Hematopoietic multipotent progenitor cell treated with erythropoietin and hydrocortisone succinate and interleukin-3 and kit ligand, for 15 days (in vitro differentiated cells): ENCODE measurements around the gene KRTAP20-2.

ENCODE experiments used
- DNase-seq: peaks from one replicate; pipeline ENCODE4 v3.0.0-alpha.2; 2015; ENCODE audit warnings: low spot score

KRTAP20-2 gene

GRCh38 chr21:30674312-30674711 is 39.3 kb downstream of the KRTAP20-2 start:
- no peak for DNase-seq

- no peak for DNase-seq
These were observed 41.7 kb downstream of the KRTAP20-2 start for GRCh38 chr21:30676737-30677136.

DNA sequence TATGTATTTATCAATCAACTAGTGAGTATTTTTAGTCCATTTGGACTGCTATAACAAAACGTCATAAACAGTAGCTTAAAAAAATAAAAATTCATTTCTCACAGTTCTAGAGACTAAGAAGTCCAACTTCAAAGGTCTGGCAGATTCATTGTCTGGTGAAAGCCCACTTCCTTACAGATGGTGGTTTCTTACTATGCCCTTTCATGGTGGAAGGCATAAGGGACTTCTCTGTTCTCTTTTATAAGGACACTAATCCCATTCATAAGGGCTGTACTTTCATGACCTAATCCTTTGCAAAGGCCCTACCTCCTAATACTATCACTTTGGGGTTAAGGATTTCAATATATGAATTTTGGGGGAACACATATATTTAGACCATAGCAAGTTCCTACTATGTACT is 45.6 kb downstream of the KRTAP20-2 start:
- DNase-seq: no peak

DNA sequence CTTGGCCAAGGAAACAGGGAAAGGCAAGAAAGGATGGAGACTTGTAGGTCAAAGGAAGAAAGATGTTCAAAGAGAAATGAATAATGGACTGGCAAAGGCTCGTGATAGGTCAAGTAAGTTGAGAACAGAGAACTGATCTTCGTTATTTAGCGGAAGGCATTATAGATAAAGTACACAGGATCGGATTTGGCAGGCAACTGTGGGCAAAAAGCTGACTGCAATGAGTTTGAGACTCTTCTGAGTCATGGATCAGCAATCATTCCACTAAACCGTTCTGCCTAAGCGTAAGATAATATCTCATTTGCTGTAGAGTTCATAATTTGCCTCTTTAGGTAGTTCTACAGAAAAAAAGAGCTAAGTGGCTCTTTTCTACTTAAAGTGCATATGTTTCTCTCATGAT is 49.5 kb downstream of the KRTAP20-2 start:
- DNase-seq: no peak
